GM19467 (cell line): ENCODE data around the gene NBAS.
"Not testable (repeated sequence)": the region's sequence is repeated elsewhere in the genome, so short reads cannot be mapped to it uniquely, and the experiment has no call there.

Experiments
- ATAC-seq: cut with Tn5 transposase; IDR thresholded peaks from one replicate; pipeline ENCODE4 v1.9.1; 2021; ENCODE audit warnings: mild to moderate bottlenecking, moderate library complexity; ENCODE audit not compliant: unreplicated experiment

NBAS gene

DNA sequence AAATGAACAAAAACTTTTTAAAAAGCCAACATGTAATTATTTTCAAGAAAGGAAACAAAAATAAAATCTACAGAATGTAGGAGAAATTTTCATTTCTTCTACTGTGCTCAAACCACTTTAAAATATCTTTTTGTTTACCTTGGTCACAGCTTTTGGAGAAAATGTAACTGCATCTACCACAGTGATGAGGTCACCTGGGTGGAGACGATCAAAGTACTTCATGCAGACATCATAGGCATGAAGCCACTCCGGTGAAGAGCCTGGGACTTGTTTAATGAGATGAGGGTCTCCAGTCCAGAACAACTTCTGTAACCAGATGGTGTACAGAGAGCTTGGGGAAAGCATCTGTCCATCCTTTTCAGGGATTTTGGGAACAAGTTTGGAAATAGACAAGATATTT lies 285.8 kb downstream of the NBAS start:
- no peak for ATAC-seq

DNA sequence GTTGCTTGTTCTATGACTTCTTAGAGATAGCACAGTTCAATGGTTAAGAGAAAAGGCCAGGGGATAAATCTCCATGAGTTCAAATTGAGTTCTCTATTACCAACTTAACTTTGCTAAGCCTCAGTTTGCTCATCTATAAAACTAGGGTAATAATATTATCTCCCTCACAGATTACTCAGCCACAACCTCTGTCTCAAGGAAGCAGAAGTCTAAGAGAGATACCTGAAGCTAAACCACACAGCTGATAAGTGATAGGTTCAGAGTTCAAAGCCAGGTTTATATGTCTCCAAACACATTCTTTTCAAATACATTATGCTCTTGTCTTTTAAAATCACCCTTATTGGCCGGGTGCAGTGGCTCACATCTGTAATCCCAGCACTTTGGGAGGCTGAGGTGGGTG lies 287.7 kb downstream of the NBAS start:
- ATAC-seq, result no peak

DNA sequence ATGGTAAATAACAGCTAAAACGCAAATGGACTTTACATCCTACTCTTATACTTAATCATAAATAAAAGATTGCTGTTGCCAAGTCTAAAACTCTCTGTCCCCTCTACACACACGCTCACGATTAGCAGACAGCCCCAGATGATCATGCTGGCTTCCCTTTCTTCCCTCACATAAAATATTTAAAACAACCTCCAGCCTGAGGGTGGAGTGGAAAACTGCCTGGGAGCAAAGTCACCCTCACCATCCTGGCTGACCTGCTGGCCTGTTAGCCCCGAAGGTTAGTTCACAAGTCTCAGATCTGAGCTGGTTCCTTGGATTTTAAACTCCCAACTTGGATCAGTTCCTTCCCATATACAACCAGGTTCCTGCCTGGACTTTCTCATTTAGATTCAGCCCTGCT lies 288.2 kb downstream of the NBAS start:
- no peak for ATAC-seq

DNA sequence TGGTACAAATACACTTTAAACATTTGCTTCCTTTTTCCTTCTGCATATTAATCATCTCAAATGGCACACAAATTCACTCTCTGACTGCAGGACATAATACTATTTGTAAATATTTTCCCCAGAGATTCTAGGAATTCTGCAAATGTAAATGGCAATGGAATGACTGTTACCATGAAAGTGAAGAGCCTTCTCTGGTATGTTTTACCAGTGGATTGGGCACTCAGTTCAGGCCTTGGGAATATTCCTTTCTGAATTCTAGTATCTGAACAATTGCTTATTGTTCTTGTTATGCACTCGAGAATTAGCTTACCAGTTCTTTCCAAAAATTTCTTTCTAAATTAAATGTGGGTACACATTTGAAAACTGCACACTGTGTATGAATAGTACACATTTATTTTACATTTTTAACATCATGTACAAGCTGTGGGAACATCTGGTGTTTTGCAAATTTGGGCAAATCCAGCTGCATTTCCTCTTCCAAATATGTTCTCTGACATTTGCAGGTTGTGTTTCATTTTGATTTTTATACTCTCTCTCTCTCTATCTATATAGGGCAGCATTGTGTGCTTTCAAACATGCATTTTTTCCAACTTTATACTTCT lies 289.1 kb downstream of the NBAS start:
- no peak for ATAC-seq

DNA sequence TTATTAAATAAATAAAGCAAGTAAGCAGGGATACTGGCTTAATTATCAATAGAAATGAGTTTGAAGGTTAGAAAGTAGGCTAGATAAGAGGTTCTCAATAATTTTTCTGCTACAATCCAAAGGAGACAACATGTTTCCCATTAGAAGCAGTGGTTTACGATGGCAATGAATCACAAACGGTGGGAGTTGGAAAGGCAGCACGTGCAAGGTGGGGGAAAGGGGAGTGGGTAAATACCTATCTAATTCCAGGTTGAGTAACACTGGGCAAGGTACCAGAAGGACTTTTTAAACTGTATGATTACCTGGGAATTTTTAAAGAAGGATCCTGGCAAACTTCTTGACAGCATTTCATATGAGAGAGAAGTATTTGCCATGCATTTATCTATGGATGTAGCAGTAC lies 289.9 kb downstream of the NBAS start:
- no peak for ATAC-seq

DNA sequence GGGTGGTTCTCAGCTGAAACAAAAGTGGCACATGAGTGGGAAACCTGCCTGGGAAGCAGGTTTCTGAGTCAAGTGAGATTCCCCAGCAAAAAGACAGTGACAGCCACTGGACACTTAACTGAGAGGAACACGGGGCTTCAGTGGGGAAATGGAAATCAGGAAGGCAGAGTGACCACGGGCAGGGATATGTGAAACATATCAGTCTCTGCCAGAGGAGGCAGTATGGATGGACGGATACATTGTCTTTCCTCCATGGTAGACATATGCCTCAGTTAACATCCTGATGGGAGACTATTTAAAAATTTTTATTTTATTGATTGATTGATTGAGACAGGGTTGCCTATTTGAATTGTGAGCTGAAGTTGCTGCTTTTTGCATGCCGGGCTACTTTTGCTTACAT lies 292.1 kb downstream of the NBAS start:
- no peak for ATAC-seq

DNA sequence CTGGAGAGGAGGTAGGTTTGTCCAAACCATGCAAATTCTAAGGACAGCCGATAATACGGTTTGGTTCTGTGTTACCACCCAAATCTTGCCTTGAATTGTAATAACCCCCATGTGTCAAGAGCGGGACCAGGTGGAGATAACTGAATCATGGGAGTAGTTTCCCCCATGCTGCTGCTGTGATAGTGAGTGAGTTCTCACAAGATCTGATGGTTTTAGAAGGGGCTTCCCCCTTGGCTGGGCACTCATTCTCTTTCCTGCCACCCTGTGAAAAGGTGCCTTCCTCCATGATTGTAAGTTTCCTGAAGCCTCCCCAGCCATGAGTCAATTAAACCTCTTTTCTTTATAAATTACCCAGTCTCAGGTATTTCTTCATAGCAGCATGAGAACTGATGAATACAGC lies 295.2 kb downstream of the NBAS start:
- ATAC-seq, result no peak

DNA sequence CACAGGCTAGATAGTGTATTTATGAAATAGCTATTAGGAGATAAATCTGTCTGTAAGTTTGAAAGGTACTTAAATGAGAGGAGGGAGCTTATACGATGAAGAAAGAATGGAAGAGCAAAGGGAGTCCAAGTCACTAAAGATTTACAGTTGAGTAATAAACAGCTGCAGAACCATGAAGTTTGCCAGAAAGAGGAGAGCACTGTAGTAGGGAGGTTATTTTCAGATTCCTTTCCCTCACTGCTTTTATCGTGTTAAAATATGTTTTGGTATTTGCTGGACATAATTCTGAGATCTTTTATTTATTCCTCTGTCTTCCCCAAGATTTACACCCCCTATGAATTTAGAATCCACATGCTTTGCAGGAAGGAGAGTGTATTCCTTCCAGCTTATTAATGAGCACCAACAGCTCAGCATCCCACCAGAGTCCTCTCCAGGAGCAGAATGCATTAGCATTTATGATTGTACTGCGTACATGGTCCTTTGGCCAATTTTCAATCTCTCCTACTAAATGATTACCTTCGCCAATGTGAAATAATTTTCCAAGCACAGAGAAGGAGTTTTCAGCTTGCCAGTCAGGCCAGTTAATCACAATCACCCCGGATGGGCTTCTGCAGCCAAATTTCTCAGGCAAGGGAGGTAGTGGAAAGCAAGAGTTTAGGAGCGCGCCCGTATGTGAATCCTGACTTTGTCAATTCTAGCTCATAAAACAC lies 297.0 kb downstream of the NBAS start:
- no peak for ATAC-seq

DNA sequence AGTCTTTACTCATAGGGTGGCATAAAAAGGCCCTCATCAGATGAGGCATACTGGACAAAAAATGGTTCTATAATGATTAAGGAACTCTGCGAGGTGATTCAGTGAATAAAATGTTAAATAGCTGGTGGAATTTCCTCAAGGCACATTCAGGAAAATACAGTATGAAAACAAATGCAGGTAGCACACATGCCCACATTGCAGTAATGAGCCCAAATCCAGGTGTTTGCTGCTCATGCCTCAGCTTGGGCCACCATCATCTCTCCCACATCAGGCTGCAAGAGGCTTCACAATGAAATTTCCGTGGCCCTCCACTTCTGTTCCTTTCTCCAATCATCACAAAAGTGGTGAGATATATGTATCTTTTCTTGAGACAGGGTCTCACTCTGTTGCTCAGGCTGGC lies 298.3 kb downstream of the NBAS start:
- no peak for ATAC-seq

DNA sequence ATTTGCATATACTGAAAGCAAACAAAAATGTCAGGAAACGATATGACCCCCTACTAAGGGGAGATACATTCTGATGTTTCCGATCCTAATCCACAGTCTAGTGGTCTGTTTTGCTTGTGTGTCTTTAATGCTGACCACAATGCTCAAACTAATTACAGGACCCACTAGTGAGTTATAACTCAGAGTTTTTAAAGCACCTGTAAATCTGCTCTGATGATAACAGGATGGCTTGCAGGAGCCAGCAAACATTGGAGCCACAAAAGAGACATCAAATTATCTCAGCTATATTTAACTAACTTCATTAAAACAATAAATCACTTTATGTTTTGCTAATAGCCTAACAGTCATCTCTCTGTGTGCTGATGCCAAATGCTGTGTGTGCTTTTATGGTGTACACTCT lies 300.3 kb downstream of the NBAS start:
- no peak for ATAC-seq

DNA sequence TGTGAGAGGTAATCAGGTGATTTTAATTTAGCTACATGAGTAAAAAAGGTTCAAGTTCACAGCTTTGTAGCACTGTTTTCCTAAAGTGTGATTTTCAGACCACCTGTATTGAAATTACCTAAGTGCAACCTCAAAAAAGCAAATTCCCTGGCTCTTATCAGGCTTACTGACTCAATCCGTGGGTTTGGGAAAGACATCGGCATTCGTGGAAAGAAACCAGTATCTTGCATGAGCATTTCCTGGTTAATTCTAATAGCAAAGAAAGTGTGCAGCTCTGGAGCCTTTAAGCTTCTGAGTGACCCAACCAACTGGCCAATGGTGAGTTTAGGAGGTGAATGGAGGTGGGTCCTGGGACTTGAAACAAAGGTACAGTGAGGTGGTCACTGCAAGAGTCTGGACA lies 300.9 kb downstream of the NBAS start:
- no peak for ATAC-seq

DNA sequence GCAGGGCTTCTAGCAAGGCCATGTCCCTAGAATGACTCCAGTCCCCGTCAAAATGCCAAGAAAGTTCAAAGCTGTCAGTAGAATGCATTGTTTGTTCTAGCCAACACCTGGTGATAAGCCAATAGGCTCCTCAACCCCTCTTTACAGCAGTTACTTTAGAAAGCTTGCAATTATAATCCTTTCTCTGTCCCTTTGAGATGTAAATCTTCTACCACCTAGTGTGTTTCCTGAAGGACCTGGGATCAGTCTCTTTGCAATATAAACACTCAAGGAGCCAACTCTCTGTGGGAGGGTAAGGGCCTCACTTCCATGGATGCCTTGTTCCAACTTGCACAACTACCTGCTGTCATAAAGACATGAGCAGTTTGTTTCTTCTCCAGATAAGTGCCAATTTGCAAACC lies 301.8 kb downstream of the NBAS start:
- no peak for ATAC-seq

DNA sequence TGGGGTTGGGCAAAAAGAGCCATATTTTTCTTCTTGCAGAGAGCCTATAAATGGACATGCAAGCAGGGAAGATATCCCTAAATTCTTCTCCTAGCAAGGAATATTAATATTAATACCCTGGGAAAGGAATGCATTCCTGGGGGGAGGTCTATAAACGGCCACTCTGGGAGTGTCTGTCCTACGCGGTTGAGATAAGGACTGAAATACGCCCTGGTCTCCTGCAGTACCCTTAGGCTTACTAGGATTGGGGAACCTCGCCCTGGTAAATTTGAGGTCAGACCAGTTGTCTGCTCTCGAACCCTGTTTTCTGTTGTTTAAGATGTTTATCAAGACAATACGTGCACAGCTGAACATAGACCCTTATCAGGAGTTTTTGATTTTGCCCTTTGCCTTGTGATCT lies 302.7 kb downstream of the NBAS start:
- ATAC-seq, result not testable (repeated sequence)

DNA sequence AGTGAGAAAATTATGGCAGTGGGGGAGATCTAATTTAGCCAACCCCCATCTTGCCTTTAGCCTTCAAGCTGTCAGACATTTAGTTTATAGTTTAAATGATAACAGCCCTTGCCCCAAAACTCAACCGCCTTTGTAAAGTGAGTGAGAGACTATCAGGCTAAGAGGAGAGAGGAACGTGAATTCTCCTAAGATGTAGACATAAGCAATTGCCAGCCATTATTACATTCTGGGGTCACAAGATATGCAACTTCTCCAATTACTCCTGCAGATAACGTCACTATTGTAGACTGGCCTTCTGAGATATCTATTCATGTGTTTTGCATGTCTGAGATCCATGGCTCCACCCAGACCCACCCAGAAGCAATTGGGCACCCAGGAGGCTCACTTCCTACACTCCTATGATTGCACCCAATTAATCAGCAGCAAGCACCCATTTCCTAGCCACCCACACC lies 307.3 kb downstream of the NBAS start:
- no peak for ATAC-seq

DNA sequence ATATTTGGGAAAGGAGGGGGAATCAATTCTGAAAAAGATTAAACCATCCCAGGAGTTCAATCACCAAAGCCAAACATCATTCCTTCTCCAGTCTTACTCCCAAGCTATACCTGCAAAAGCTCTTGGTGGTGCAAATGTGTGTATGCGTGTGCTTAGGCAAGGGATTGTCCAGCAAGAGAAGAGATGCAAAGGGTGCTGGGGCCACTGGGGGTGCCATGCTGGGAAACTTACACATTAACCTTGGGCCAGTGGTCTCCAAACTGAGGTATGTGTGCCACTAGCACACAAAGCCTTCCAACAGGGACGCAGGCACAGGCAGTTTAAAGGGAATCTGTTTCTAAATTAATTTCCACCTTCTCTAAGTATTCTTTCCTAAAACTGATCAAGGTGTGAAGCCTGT lies 307.9 kb downstream of the NBAS start:
- no peak for ATAC-seq

DNA sequence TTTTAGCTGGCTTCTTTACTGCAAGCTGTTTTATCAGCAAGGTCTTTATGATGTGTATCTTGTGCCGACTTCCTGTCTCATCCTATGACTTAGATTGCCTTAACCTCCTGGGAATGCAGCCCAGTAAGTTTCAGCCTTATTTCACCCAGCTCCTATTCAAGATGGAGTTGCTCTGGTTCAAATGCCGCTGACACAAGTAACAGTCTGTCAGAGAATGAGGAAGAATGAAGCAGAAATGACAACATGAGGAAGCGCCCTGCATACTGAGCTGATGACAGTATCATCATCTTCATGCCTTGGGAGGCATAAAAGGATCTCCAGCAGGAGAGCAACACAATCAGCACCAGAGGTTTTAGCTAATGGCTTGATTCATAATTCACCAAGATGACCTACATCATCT lies 309.4 kb downstream of the NBAS start:
- ATAC-seq, result no peak

DNA sequence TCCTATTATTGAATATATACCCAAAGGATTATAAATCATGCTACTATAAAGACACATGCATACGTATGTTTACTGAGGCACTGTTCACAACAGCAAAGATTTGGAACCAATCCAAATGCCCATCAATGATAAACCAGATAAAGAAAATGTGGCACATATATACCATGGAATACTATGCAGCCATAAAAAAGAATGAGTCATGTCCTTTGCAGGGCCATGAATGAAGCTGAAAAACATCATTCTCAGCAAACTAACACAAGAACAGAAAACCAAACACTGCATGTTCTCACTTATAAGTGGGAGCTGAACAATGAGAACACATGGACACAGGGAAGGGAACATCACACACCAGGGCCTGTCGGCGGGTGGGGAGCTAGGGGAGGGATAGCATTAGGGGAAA lies 310.2 kb downstream of the NBAS start:
- not testable (repeated sequence) for ATAC-seq

DNA sequence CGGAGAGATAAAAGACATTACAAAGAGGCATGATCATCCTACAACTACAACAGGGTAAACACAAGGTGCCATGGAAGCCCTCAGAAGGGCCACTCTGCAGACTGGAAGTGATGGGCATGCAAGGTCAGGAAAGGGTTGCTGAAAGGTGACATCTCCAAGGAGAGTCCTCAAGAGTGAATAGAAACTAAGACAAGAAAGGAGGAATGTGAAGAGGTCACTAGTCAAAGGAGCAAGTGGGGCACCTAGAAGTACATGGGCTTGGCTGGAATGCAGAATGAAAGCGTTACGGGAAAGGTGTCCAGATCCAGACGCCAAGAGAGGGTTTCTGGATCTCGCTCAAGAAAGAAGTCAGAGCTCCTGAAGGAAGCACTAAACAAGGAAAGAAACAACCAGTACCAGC lies 314.3 kb downstream of the NBAS start:
- ATAC-seq, result no peak

DNA sequence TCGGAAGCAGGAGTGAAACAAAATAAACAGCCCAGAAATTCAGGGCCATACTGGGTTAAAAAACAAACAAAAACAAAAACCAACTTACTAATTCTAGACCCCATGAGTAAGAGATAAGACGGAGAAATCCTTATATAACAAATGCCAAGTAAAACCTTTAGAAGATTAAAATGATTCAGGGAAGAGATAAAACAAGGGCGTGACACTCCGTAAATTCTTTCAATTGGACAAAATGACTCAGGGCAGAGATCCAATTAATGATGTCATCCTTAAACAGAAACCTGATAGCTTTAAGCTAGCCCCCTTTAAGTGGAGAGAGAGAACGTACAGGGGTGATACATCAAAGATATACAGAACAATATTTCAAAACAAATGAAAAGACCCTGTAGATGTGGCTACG lies 317.4 kb downstream of the NBAS start:
- no peak for ATAC-seq

DNA sequence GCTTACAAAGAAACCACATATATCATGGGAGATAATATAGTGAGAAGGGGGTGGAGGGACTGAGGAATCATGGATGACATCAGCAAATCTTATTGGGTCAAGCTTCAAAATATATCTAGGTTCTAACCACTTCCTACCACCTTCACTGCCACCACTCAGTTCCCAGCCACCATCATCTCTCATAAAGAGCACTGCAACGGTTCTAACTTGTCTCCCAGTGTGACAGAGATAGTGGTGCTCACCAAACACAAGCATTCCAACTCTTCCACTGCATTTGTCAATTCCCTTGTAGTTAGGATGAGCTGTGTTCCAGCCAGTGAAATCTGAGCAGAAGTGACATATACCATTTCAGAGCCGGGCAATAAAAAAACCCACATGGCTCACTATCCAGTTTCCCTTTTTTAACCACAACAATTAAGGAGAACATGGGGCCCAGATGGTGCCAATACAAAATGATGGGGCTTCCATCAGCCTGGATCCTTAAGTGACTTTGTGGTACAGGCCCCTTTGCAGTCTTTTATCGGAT lies 318.1 kb downstream of the NBAS start:
- ATAC-seq, result no peak

DNA sequence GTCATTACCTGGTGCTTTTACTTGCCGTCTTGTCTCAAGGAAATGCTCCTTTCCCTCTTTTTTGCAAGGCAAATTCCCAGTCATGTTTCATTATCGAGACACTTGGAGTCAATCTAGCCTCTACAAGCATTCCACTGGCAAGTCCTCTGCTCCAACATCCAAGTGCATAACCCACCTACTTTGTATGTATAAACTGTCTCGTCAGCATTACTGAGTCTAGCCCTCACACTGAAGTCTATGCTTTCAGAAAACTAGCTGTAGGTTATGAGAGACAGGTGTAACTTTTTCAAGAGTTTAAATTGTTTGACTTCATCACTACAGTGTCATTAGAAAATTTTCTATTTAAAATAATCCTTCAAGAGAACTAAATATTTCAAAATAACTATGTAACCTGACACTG lies 319.2 kb downstream of the NBAS start:
- no peak for ATAC-seq

DNA sequence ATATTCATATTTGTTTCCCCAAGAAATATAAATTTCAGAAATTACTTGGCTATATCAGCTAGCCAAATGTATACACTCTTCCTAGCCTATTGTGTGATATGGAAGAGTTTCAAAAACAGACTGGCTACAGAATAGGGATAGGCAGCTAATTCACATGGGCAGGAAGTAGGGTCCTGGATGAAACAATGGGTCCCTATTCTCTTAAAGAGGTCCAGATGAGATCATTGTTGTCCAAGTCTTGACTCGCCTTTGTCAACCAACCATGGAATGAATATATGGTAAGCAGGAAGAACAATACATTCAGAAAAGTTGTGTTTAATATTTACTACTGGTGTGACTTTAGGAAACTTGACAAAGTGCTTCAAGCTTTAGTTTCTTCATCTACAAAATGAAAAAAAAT lies 319.9 kb downstream of the NBAS start:
- ATAC-seq, result no peak

DNA sequence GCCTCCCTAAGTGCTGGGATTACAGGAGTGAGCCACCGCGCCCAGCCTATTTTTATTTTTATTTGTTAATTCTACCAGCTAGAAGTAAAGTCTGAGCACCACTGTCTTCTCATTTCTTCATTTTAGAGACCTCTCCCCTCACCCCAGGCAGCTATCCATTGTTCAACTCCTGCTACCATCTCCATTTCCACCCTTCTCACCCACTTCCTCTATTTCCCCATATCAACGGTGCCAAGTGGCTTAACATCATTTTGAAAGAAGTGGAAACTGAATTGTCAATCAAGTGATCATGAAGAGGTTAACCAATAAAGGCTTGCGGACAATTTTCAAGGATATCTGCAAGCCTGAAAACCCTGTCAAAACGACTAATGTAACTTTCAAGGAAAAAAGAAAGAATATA lies 323.1 kb downstream of the NBAS start:
- ATAC-seq, result no peak
